Smooth muscle cell (in vitro differentiated cells): Measurements from ENCODE around the gene CUL7. TPM values are rescaled to one million over a fixed set of nuclear protein-coding genes. Genes with fewer than 3 reads are reported as not detected.

ENCODE experiments used
- DNase-seq: peaks from one replicate; lab custom pipeline; 2025; ENCODE audit not compliant: unreplicated experiment; lab: John Stamatoyannopoulos, UW
- H2AFZ ChIP-seq: fragments of 200-600 bp; sonication (generic); 2 replicates; pipeline ENCODE4 v1.6.0; 2016; ENCODE audit warnings: antibody characterized with exemption, low read depth, mild to moderate bottlenecking
- H3F3A ChIP-seq: fragments of 200-600 bp; sonication (generic); 2 replicates; pipeline ENCODE4 v1.6.0; 2017; ENCODE audit warnings: antibody characterized with exemption, low read depth
- H3K27ac ChIP-seq: fragments of 200-600 bp; sonication (generic); 2 replicates; pipeline ENCODE4 v1.5.1; 2016; ENCODE audit warnings: low read depth, mild to moderate bottlenecking
- H3K27me3 ChIP-seq: fragments of 200-600 bp; sonication (generic); 2 replicates; pipeline ENCODE4 v1.6.1; 2016; ENCODE audit warnings: low read depth, mild to moderate bottlenecking
- H3K36me3 ChIP-seq: fragments of 200-600 bp; sonication (generic); 2 replicates; pipeline ENCODE4 v1.5.1; 2016; ENCODE audit warnings: low read depth
- H3K4me1 ChIP-seq: fragments of 200-600 bp; sonication (generic); 2 replicates; pipeline ENCODE4 v1.5.1; 2016; ENCODE audit warnings: low read depth
- H3K4me2 ChIP-seq: fragments of 200-600 bp; sonication (generic); 2 replicates; pipeline ENCODE4 v1.6.0; 2016; ENCODE audit warnings: mild to moderate bottlenecking
- H3K4me3 ChIP-seq: fragments of 200-600 bp; sonication (generic); 2 replicates; pipeline ENCODE4 v1.5.1; 2016; ENCODE audit warnings: mild to moderate bottlenecking
- H3K79me2 ChIP-seq: fragments of 200-600 bp; sonication (generic); 2 replicates; pipeline ENCODE4 v1.6.0; 2016; ENCODE audit warnings: low read depth, mild to moderate bottlenecking
- H3K9ac ChIP-seq: fragments of 200-600 bp; sonication (generic); 2 replicates; pipeline ENCODE4 v1.6.0; 2016; ENCODE audit warnings: low read depth
- H3K9me3 ChIP-seq: fragments of 200-600 bp; sonication (generic); replicated peaks from 2 replicates; pipeline ENCODE4 v1.5.1; 2016; ENCODE audit warnings: low read depth
- H4K20me1 ChIP-seq: fragments of 200-600 bp; sonication (generic); 2 replicates; pipeline ENCODE4 v1.6.0; 2016; ENCODE audit warnings: low read depth
- CTCF ChIP-seq: fragments of 200-600 bp; sonication (generic); IDR thresholded peaks from 2 replicates; pipeline ENCODE4 v1.5.1; 2017; ENCODE audit warnings: borderline replicate concordance, mild to moderate bottlenecking, antibody characterized with exemption; ENCODE audit not compliant: insufficient read depth, poor library complexity, severe bottlenecking
- WGBS: methylation state at CpG from one replicate; pipeline ENCODE4 v1.1.7; 2016; ENCODE audit warnings: low lambda C conversion rate; 5-methylcytosine and 5-hydroxymethylcytosine counted together
- polyA plus RNA-seq: library from polyadenylated mRNA; unstranded; fragments of >200 nt; fragmentation: Nextera tagmentation; extraction: Ambion mirVana; gene quantifications from 2 replicates; pipeline ENCODE4 v1.2.1, GENCODE V29; 2016
- total RNA-seq: library from RNA; depleted of rRNA; stranded (reverse); fragments of >200 nt; gene quantifications from 2 replicates; pipeline ENCODE4 v1.2.3, GENCODE V29; 2014

The CUL7 gene
- total and polyA plus RNA-seq, 2 experiments from 2014 or later = 36.9 to 49.6 TPM

GRCh38 chr6:43052842-43053544 is 658 bp downstream of the CUL7 start:
- H3K27me3 ChIP-seq = no peaks in the 10 kb centered on the region
- peak overlapping the region; percentile 90 for H3K9ac ChIP-seq
- H3K79me2 ChIP-seq = peaks cover 40% of the 10 kb centered on the region
- H3K9me3 ChIP-seq = no peaks in the 10 kb centered on the region
- no peaks in the 10 kb centered on the region for H3K36me3 ChIP-seq
- no peak for DNase-seq
- WGBS = 16% methylated on average over 20 of the region's 22 CpGs
- TF ChIP-seq CTCF = no peak
- no peaks in the 10 kb centered on the region for H4K20me1 ChIP-seq
- peaks cover 13% of the 10 kb centered on the region for H3K4me1 ChIP-seq
- no peak overlapping the region for H2AFZ ChIP-seq
- peak overlapping the region; percentile 97 for H3K4me2 ChIP-seq
- H3F3A ChIP-seq = peaks cover 2% of the 10 kb centered on the region
- peak overlapping the region; percentile 80 for H3K4me3 ChIP-seq
- H3K27ac ChIP-seq = peak overlapping the region; percentile 83

- Histone ChIP-seq H2AFZ (no peak overlapping the region), H3K79me2 (peaks cover 36% of the 10 kb centered on the region), H3K4me3 (peak overlapping the region; percentile 80), H3K9me3 (no peaks in the 10 kb centered on the region), H3K27ac (no peak overlapping the region), H3K27me3 (no peaks in the 10 kb centered on the region), H3K4me1 (peaks cover 13% of the 10 kb centered on the region), H3K36me3 (no peaks in the 10 kb centered on the region), H3K4me2 (peak overlapping the region; percentile 97), H3F3A (peaks cover 2% of the 10 kb centered on the region), H3K9ac (peak overlapping the region; percentile 90), H4K20me1 (no peaks in the 10 kb centered on the region)
- 87% methylated on average over 19 of the region's 19 CpGs for WGBS
- DNase-seq = no peak
- no peak for TF ChIP-seq CTCF
Observed at GRCh38 chr6:43052225-43052841, 1.3 kb downstream of the CUL7 start.

- H3F3A ChIP-seq = peaks cover 2% of the 10 kb centered on the region
- H3K27ac ChIP-seq = no peak overlapping the region
- H3K4me3 ChIP-seq = no peak overlapping the region
- no peaks in the 10 kb centered on the region for H3K9me3 ChIP-seq
- H3K4me2 ChIP-seq = peak overlapping the region; percentile 97
- WGBS = 97% methylated on average over 17 of the region's 17 CpGs
- H3K4me1 ChIP-seq = peaks cover 13% of the 10 kb centered on the region
- TF ChIP-seq CTCF = no peak
- peaks cover 36% of the 10 kb centered on the region for H3K79me2 ChIP-seq
- no peak overlapping the region for H2AFZ ChIP-seq
- H3K36me3 ChIP-seq = no peaks in the 10 kb centered on the region
- H3K9ac ChIP-seq = peak overlapping the region; percentile 30
- DNase-seq = no peak
- H4K20me1 ChIP-seq = no peaks in the 10 kb centered on the region
- H3K27me3 ChIP-seq = no peaks in the 10 kb centered on the region
Observed at GRCh38 chr6:43050981-43051380, 2.7 kb downstream of the CUL7 start.
